ENCODE results near the gene JOSD2.

JOSD2 gene

GRCh38 chr19:50554212-50554611 is 43.2 kb upstream of the JOSD2 start:
- TF ChIP-seq REST (IDR thresholded peaks at IDR 0.05; ENCODE audit: insufficient read depth in 1 of 2, low read depth in 2 of 2, low read length in 2 of 2): no peak
- TF ChIP-seq FOXP2 (optimal IDR thresholded peaks at IDR 0.05; ENCODE audit: borderline replicate concordance, extremely low read depth, extremely low read length, insufficient read depth): no peak
- no peak for TF ChIP-seq POLR2AphosphoS5 (IDR thresholded peaks at IDR 0.05; ENCODE audit: low read depth, low read length)
- no peak for TF ChIP-seq SIN3A (IDR thresholded peaks at IDR 0.05; ENCODE audit: borderline replicate concordance, insufficient read depth, low read length)
- TF ChIP-seq TAF1 (IDR thresholded peaks at IDR 0.05; ENCODE audit: borderline replicate concordance, insufficient read depth, low read length): no peak

- TF ChIP-seq TAF1 (IDR thresholded peaks at IDR 0.05; ENCODE audit: borderline replicate concordance, insufficient read depth, low read length): no peak
- TF ChIP-seq SIN3A (IDR thresholded peaks at IDR 0.05; ENCODE audit: borderline replicate concordance, insufficient read depth, low read length): no peak
- TF ChIP-seq REST (IDR thresholded peaks at IDR 0.05; ENCODE audit: insufficient read depth in 1 of 2, low read depth in 2 of 2, low read length in 2 of 2): no peak
These were observed 42.2 kb upstream of the JOSD2 start for GRCh38 chr19:50553134-50553703.

GRCh38 chr19:50552540-50552939 is 41.5 kb upstream of the JOSD2 start:
- TF ChIP-seq POLR2AphosphoS5 (IDR thresholded peaks at IDR 0.05; ENCODE audit: low read depth, low read length) (no peak), SIN3A (IDR thresholded peaks at IDR 0.05; ENCODE audit: borderline replicate concordance, insufficient read depth, low read length) (no peak), FOXP2 (optimal IDR thresholded peaks at IDR 0.05; ENCODE audit: borderline replicate concordance, extremely low read depth, extremely low read length, insufficient read depth) (no peak), REST (IDR thresholded peaks at IDR 0.05; ENCODE audit: insufficient read depth in 1 of 2, low read depth in 2 of 2, low read length in 2 of 2) (no peak), TAF1 (IDR thresholded peaks at IDR 0.05; ENCODE audit: borderline replicate concordance, insufficient read depth, low read length) (no peak)

GRCh38 chr19:50551715-50552187 is 40.8 kb upstream of the JOSD2 start:
- no peak for TF ChIP-seq POLR2AphosphoS5 (IDR thresholded peaks at IDR 0.05; ENCODE audit: low read depth, low read length)
- no peak for TF ChIP-seq SIN3A (IDR thresholded peaks at IDR 0.05; ENCODE audit: borderline replicate concordance, insufficient read depth, low read length)
- TF ChIP-seq FOXP2 (optimal IDR thresholded peaks at IDR 0.05; ENCODE audit: borderline replicate concordance, extremely low read depth, extremely low read length, insufficient read depth): no peak
- no peak for TF ChIP-seq TAF1 (IDR thresholded peaks at IDR 0.05; ENCODE audit: borderline replicate concordance, insufficient read depth, low read length)

- no peak for TF ChIP-seq REST (IDR thresholded peaks at IDR 0.05; ENCODE audit: insufficient read depth in 1 of 2, low read depth in 2 of 2, low read length in 2 of 2)
- TF ChIP-seq POLR2AphosphoS5 (IDR thresholded peaks at IDR 0.05; ENCODE audit: low read depth, low read length): no peak
- no peak for TF ChIP-seq TAF1 (IDR thresholded peaks at IDR 0.05; ENCODE audit: borderline replicate concordance, insufficient read depth, low read length)
- no peak for TF ChIP-seq SIN3A (IDR thresholded peaks at IDR 0.05; ENCODE audit: borderline replicate concordance, insufficient read depth, low read length)
- TF ChIP-seq FOXP2 (optimal IDR thresholded peaks at IDR 0.05; ENCODE audit: borderline replicate concordance, extremely low read depth, extremely low read length, insufficient read depth): no peak
These were observed 40.2 kb upstream of the JOSD2 start for GRCh38 chr19:50551034-50551714.
